RWPE1 (cell line): ENCODE results near the gene FOXP1.

Experiments used
- CTCF ChIA-PET: fragments of 350-600 bp; sonication (Branson Sonifier 250); formaldehyde crosslinking; extraction: SDS; loops from one replicate; lab custom pipeline; 2021; lab: Yijun Ruan, JAX
- POLR2A ChIA-PET: fragments of 400-600 bp; formaldehyde crosslinking; extraction: SDS; loops from one replicate; lab custom pipeline; 2020; ENCODE audit warnings: antibody characterized with exemption; ENCODE audit not compliant: low non-redundant PET; lab: Yijun Ruan, JAX
- DNase-seq: peaks from one replicate; pipeline ENCODE4 v3.0.0; 2012; ENCODE audit warnings: low spot score
- H3K27ac ChIP-seq: fragments of 450-650 bp; 2 replicates; pipeline ENCODE4 v1.5.1; 2017
- CTCF ChIP-seq: fragments of 450-650 bp; conservative IDR thresholded peaks from 2 replicates; pipeline ENCODE4 v1.5.1; 2017; ENCODE audit warnings: low read depth, mild to moderate bottlenecking

The FOXP1 gene

GRCh38 chr3:71238355-71238757 is 345.2 kb downstream of the FOXP1 start:
- TF ChIP-seq CTCF: no peak
- no peak for DNase-seq
- ChIA-PET POLR2A (no interaction called here), CTCF (no interaction called here)
- no peak overlapping the region for H3K27ac ChIP-seq

DNA sequence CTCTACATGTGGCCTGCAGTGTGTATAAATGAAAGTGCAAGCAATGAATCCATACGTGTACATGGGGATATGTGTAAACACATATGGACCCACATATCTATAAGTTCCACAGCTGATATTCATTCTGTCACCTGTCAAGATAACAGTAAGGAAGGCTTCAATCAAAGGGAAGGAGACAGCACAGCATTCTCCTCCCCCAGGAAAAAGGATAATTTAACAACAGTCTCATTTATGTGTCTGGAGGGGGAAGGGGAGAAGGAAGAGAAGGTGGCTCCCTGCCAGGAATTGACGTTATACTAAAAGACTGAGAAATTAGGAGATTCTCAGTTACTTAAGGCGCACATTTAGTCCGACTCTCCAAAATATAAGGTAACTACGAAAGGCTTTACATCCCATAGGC is 345.9 kb downstream of the FOXP1 start:
- CTCF ChIA-PET: interaction anchor here (0.6 kb wide), 1 partner anchor 140 kb away, joined by 7 read pairs; no protein-coding TSS in a partner anchor
- H3K27ac ChIP-seq: no peak overlapping the region

DNA sequence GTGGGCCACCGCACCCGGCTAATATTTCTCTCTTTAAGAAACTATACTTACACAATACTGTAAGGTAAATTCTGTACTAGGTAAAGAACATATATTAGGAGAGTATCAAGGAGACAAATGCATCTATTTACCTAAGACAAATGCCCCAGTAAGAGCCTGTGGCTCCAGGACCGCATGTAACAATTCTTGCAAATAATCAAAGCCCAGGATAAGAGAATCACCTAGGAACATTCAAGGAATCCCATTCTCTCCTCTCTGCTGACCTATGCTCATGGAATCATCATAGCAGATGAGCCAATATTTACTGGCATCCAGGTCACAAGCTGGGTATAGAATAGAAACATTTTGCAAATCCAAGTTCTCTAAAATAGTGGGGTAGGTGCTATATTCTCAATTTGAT is 347.7 kb downstream of the FOXP1 start:
- CTCF ChIA-PET: no interaction called here
- no peak overlapping the region for H3K27ac ChIP-seq
- no peak for DNase-seq
- POLR2A ChIA-PET: no interaction called here
- no peak for TF ChIP-seq CTCF

More for the DNA sequence above, 345.9 kb downstream of the FOXP1 start:
- POLR2A ChIA-PET: no interaction called here
- DNase-seq: no peak
- no peak for TF ChIP-seq CTCF

DNA sequence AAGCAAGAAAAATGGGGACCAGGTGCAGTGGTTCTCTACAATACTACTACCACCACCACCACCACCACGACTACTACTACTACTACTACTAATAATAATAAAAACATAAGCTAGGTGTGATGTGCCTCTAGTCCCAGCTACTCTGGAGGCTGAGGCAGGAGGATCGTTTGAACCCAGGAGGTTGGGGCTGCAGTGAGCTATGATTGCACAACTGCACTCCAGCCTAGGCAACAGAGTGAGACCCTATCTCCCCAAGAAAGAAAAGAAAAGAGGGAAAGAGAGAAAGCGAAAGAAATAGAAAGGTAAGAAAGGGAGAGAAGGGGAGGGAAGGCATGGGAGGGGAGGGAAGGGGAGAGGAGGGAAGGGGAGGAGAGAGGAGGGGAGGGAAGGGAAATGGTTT is 350.6 kb downstream of the FOXP1 start:
- ChIA-PET CTCF (no interaction called here), POLR2A (no interaction called here)
- H3K27ac ChIP-seq: no peak overlapping the region
- TF ChIP-seq CTCF: no peak
- DNase-seq: no peak

DNA sequence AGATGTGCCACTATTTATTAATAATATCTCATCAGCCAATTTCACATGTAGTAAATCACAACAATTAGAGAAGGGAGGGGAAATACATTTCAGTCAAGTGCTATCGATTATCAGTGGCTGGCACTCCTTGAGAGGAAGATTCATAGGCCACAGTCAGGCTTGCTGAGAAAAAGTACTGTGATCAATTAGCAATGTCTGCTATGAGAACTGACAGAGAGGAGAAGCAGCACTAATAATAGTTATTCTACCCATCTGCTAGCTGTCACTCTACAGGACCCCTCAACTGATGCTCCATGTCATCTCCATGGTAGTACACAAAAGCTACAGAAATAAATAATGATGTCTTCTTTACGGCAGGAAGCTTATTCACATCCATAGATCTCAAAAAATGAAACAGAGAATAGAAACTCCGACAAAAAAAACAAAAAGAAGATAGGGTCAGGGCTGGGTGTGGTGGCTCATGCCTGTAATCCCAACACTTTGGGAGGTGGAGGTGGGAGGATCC is 351.3 kb downstream of the FOXP1 start:
- CTCF ChIA-PET: no interaction called here
- no peak for DNase-seq
- H3K27ac ChIP-seq: no peak overlapping the region
- no peak for TF ChIP-seq CTCF
- POLR2A ChIA-PET: no interaction called here

DNA sequence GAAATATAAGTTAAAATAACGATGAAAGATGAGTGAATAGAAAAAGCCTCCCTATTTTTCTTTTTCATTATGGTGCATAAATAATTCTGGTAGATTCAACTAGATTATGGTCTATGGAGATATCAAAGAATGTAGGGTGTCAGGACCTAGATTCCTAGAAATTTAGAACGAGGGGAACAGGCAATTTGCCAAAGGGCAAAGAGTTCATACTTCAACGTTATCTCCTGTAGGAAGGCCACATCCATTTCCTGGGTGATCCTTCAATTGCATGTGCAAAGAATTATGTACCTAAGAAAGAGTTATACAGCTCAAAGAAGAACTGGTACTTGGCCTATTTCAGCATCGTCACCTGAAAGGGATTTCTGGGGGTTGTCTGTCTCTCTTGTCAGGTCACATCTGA is 351.8 kb downstream of the FOXP1 start:
- POLR2A ChIA-PET: no interaction called here
- no peak for TF ChIP-seq CTCF
- DNase-seq: no peak
- H3K27ac ChIP-seq: no peak overlapping the region
- CTCF ChIA-PET: no interaction called here
